Stimulated activated CD4-positive, alpha-beta T cell treated with anti-CD3 and anti-CD28 coated beads, Interleukin-2, amount 100 ng/mL, for 4 hours (primary cell): ENCODE results near the gene RND2.
A peak's percentile ranks its signal among the peaks of the same experiment; 100 is the strongest.
"Not testable (repeated sequence)": the region's sequence is repeated elsewhere in the genome, so short reads cannot be mapped to it uniquely, and the experiment has no call there.

Source experiments
- DNase-seq: peaks from one replicate; pipeline ENCODE4 v3.0.0-alpha.2; 2020; ENCODE audit warnings: low read depth

Gene RND2, protein sequence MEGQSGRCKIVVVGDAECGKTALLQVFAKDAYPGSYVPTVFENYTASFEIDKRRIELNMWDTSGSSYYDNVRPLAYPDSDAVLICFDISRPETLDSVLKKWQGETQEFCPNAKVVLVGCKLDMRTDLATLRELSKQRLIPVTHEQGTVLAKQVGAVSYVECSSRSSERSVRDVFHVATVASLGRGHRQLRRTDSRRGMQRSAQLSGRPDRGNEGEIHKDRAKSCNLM

DNA sequence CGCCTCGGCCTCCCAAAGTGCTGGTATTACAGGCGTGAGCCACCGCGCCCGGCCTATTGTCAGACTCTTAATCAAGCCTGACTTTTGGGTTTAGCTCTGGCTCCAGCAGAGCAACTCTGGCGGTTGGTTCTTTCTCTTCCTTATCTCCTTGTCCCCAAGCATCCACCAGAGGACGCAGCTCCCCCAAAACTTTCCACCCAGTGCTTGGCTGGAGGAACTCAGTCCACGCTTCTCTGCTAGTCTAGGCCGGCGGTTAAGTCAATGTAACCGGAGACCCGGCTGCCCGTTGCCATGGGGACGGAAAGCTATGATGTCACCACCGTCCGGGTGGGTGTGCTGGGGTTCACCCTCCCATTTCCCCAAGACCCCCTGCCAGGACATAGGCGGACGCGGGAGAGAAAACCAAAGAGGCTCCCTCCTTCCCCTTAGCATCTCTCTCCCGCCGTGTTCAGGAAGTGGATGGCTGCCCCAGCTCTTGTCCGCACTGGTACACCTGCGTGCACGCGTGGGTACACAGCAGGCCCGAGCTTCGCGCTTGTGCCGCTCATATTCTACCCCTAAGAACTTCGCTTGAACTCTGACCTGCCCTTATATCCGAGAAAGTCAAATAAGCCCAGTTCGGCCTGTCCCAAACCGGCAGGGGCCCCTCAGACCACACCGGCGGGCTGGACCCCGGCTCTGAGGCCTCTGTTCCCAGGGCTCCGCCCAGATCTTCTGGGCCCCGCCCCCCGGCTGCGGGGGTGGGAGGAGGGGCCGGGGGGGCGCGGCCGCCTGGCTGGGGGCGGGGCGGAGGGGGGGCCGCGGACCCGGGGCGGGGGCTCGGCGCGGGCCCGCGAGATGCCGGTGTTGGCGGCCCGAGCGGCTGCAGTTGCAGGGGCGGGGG is at the start of gene RND2:
Gene RND2 (plus strand): TSS at position 825 of the 883 bp plus-strand sequence. CDS start 117 bp downstream, outside the sequence.
- DNase-seq = peak; percentile 73

DNA sequence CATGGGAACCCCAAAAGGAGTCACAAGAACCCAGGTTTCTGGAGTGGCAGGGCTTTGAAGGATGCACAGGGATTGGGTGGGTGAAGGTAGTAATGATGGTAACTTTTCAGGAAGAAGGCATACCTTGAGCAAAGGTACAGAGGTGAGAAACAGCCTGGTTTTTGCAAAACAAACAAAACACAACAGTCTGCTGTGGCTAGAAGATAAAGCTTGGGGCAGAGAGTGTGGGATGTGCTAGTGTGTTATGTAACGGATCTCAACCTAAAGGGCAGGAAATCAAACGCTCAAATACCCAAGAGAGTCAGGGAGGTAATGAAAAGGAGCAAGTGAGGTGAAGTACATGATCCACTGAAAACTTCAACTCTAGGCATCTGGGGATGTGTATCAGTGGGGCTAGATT is 49.8 kb upstream of the RND2 start:
- DNase-seq = no peak

DNA sequence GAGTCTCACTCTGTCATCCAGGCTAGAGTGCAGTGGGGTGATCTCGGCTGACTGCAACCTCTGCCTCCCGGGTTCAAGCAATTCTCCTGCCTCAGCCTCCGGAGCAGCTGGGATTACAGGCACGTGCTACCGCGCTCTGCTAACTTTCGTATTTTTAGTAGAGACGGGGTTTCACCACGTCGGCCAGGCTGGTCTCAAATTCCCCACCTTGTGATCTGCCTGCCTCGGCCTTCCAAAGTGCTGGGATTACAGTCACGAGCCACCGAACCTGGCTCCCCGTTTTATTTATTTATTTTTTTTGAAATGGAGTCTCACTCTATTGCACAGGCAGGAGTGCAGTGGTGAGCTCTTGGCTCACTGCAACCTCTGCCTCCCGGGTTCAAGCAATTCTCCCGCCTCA is 49.3 kb upstream of the RND2 start:
- DNase-seq = not testable (repeated sequence)

DNA sequence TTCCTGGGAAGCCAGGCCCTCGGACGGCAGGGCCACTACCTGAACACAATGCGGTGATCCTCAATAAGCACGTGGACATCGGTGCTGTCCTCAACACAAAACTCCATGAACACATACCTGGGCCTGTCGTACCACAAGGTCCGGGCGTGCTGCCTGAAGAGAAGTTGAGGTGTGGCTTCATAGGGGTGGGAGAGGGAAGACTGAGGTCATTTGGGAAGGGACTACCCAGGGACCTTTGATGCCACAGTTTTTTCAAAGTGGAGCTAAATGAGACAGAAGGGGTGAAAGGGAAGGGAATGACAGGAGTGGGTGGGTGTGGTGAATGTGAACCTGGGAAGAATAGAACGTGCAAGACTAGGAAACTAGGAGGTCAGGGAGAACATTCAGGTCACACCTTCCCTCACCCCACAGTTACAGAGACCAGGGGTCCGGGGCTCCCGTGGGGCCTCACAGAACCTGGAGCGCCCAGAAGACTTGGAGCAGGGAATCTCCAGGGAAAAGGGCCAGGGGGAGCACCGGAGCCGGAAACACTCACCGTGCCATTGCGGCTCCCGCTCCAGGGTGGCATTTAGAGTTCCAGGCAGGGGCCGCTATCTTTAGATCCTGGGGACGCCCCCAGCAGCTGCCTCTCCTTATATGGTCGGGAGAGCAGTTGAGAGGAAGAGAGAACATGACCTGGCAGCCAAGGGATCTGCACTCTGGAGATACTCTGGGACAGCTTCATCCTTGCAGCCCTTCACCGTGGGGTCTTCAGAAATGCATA is 45.3 kb upstream of the RND2 start, which contains the start of gene PTGES3L:
Gene PTGES3L (minus strand): TSS at position 570 of the 763 bp plus-strand sequence. CDS start 27 bp downstream, at position 543.
- no peak for DNase-seq

DNA sequence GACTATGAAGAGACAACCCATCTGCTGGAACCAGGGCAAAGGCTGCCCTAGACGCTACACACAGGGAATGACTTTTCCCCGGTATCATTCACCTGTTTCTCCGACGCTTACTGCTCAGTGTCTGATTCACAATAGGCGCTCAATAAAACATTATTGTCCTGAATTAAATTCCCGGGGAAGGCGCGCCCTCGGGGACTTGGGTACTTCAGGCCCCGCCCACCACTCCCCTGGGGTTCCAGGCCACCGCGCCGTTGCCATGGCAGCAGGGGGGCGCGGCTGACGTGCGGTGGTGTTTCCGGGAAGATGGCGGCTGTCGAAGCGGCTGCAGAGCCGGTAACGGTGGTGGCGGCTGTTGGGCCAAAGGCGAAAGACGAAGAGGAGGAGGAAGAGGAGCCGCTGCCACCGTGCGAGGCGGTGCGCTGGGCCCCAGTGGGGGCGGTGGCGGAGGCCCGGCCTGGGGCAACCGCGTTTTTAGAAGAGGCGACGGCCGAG is 44.7 kb upstream of the RND2 start, which contains the start of gene RUNDC1:
Gene RUNDC1 (plus strand): TSS at position 292 of the 492 bp plus-strand sequence. CDS start 12 bp downstream, at position 304.
- DNase-seq = peak; percentile 91

DNA sequence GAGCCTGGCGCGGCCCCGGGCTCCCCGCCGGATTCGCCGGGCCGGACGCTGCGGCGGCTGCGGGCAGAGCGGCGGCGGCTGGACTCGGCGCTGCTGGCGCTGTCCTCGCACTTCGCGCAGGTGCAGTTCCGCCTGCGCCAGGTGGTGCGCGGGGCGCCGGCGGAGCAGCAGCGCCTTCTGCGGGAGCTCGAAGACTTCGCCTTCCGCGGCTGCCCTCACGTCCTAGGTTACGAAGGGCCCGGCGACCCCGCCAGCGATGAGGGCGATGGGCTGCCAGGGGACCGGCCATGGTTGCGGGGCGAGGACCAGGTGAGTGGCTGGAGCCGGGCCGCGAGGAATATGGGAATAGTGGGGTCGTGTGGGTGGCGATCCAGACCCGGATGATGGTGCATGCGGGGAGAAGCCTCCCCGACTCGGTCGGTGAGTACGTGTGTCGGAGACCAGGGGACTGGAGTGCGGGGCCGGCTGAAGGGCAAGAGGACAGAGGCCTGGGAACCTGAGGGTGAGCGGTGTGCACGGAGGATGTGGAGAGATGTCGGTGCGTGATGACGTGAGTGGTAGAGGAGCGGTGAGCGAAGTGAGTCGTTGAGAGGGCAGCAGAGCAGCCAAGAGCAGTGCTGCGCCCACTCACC is 44.1 kb upstream of the RND2 start:
- peak; percentile 55 for DNase-seq

DNA sequence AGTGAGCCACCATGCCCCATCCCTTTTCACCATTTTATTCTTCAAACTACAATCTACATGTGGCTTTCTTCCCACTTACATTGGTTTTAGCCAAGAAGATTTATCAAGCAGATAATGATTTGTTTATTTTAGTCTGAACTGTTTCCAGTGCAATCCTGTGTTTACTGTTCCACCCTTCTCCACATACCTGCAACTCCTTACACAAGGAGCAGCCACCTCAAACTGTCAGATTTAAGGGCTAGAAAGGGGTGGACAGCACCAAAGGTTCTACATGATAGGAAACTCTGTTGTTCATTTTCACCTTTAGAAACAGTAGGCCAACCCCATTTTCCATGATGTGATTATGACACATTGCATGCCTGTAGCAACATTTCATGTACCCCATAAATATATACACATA is 42.8 kb upstream of the RND2 start:
- DNase-seq = no peak

DNA sequence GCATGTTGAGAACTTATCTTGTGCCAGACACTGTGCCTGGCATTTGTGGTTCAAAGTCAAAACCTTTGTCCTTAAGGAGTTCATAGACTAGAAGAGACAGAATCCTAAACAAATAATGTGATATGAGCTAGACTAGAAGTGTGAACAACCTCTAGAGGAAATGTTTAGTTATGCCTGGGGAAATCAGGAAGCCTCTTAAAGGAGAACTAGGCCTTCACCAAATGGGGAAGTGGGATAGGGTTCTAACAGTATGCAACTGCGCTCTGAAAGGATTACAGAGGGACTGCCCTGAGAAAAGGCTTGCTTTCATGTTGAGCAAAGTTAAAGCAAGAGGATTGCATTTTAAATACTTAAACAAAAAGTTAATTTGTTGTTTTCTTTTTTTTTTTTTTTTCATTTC is 39.8 kb upstream of the RND2 start:
- no peak for DNase-seq

DNA sequence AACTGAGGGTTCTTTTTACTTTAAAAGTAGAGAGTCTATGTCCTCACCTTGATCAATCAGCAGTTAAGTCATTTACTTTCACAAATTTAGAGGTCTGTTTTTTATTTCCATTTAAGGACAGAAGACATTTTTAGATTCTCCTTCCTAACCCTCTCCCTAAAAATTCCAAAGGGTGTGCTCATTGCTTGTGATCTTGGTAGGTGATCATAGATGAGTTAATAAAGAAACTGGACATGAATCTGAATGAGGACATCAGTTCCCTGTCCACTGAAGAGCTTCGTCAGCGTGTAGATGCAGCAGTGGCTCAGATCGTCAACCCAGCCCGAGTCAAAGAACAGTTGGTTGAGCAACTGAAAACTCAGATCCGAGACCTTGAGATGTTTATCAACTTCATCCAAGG is 35.9 kb upstream of the RND2 start:
- DNase-seq = no peak

DNA sequence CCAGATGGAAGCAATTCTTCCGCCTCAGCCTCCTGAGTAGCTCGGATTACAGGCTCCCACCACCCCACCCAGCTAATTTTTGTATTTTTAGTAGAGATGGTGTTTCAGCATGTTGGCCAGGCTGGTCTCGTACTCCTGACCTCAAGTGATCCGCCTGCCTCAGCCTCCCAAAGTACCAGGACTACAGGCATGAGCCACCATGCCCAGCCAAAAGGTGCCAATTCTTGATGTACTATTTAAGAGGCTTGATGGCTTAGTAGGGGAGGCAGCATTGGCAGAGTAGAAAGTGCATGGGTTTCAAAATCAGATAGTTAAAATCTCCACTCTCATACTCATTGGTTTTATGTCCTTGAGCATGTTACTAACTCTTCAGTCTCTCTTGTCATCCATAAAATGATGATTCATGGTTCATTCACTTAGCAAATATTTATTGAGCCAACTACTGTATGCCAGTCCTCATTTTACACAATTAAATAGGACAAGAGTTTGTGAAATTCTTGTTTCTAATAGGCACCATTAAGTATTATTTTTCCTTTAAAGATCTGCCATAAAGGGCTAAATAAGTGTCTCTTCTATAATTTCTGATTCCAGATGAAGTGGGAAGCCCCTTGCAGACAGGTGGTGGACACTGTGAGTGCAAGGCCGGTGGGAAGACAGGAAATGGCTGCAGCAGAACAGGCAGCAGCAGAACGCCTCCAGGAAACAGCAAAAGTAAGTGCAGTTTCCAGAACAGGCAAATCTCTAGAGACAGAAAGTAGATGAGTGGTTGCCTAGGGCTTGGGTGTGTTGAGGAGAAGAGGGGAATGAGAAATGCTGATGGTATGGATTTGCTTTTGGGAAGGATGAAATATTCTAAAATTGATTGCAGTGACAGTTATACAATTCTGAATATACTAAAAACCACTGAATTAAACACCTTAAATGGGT is 35.0 kb upstream of the RND2 start:
- no peak for DNase-seq

DNA sequence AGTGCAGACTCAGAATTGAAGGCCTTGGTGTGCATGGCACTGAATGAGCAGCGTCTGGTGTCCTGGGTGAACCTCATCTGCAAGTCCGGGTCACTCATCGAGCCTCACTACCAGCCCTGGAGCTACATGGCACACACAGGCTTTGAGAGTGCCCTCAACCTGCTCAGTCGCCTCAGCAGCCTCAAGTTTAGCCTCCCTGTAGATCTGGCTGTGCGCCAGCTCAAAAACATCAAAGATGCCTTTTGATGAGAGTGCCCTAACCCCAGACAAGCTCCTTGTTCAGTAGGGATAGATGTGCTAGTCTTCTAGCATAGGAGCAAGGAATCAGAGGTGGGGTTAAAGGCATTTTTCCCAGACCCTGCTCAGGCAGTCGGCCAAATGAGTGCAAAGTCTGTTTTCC is 33.6 kb upstream of the RND2 start:
- DNase-seq = no peak

DNA sequence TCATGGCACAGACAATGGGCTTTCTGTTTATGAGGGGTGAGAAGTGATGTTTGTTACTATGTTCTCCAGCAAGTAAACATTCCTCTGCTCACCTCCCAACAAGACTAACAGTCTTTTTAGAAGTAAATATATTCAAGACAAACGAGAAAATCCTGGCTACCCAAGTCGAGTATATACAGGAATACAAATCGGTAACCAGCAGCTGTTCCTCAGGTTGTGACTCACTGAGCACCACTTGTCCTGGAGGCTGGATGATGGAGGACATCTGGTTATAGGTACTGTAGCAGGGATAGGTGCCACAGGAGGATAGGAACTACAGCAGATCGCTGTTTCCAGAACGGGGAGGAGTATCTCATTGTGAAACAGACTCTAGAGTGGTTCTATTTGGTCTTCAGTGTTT is 32.2 kb upstream of the RND2 start:
- no peak for DNase-seq

DNA sequence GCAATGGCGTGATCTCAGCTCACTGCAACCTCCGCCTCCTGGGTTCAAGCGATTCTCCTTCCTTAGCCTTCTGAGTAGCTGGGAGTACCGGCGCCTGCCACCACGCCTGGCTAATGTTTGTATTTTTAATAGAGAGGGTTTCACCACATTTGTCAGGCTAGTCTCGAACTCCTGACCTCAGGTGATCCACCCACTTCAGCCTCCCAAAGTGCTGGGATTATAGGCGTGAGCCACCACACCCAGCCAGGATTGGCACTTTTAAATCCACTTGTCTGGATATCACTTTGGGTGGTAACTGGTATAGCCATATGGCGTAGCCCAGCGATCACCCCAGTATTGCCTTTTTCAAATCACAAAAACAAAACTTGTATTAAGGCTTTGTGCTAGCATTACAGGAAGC is 31.1 kb upstream of the RND2 start:
- DNase-seq = not testable (repeated sequence)

DNA sequence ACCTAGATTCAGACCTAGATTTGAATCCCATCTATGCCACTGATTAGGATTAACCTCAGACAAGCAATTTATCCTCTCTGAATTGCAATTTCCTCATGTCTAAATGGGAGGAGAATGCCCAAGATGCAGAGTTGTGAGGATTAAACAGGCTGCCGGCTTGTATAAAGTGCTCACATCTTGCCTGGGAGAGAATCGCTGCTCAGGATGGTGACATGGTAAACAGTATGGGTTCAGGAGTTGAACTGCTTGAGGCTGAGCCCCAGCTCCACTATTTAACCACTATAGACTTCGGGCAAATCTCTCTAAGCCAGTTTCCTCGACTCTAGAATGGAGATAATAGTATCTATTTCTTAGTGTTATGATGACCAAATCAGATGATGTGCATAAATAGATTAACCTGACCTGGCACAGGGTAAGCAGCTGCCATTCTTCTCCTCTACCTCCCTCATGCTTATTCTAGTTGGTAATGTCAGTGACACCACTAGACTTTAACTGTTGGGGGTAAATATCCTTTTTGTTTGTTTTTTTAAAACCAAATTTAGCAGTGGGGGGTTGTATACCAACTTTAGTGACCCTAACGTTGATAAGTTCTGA is 27.5 kb upstream of the RND2 start:
- DNase-seq = no peak

DNA sequence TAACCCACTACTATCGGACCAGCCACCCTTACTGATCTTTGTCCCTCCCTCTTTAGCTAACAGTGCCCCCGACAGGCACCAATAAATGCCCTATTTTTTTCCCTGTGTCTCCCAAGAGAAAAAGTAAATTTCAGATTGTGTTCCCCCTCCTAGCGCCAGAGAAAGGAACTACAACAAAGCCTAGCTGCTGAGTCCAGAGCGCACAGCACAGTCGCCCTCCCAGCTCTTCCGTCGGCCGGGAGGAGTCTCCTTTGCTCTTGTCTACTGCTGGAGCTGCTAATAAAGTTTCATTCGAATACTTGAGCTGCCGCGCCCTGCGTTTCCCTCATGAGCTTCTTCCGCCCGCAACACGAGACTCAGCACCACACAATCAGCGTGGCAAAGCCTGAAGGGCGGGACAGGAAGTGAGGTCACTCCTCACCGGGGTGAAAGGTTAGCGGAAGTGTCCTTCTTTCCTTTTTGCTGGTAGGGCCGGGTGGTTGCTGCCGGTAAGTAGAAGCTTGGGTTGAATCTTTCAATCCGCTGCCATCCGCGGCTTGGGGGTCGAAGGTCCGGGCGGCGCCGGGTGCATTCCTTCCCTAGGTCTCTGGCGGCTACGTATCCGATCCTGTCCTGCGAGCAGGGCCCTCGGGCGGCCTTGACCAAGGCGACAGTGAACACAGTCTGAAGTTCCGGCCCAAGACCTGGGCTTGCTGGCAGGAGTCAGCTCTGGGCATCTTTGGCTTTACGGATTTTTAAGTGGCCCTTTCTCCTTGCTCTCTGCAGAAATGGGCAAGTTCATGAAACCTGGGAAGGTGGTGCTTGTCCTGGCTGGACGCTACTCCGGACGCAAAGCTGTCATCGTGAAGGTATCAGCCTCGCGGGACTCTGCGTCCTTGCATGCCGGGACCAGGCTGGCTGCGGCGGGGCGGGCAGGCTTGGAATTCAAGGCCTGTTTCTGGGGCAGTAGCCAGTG is 26.8 kb upstream of the RND2 start, which contains the start of gene RPL27:
Gene RPL27 (plus strand): TSS at position 436 of the 955 bp plus-strand sequence. CDS start 332 bp downstream, at position 768.
- DNase-seq = peak; percentile 97

DNA sequence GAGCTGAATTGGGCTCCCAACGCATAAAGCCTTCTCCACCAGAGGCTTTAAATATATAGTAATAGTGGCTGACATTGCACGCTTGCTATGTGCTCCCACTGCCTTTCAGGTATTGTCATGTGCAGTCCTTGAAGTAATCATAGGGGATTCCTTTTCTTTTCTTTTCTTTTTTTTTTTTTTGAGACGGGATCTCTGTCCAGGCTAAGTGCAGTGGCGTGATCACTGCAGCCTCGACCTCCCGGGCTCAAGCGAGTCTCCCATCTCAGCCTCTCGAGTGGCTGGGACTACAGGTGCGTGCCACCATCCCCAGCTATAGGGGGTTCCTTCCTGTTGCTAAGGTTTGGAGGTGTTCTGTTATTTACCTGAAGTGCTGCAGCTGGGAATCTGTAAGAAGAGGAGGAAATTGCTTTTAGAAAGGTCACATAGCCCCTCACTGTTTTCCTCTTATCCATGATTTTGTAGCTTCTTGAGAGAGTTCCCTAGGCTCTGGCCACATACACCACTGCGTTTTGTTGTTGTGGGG is 26.0 kb upstream of the RND2 start:
- DNase-seq = no peak

DNA sequence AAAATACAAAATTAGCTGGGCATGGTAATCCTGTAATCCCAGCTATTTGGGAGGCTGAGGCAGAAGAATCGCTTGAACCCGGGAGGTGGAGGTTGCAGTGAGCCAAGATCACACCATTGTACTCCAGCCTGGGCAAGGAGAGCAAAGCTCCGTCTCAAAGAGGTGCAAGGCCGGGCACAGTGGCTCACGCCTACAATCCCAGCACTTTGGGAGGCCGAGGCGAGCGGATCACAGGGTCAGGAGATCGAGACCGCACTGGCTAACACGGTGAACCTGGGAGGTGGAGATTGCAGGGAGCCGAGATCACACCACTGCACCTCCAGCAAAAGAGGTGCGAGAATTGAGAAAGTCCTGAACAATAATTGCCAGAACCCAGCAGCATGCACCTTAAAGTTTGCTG is 24.1 kb upstream of the RND2 start:
- not testable (repeated sequence) for DNase-seq

DNA sequence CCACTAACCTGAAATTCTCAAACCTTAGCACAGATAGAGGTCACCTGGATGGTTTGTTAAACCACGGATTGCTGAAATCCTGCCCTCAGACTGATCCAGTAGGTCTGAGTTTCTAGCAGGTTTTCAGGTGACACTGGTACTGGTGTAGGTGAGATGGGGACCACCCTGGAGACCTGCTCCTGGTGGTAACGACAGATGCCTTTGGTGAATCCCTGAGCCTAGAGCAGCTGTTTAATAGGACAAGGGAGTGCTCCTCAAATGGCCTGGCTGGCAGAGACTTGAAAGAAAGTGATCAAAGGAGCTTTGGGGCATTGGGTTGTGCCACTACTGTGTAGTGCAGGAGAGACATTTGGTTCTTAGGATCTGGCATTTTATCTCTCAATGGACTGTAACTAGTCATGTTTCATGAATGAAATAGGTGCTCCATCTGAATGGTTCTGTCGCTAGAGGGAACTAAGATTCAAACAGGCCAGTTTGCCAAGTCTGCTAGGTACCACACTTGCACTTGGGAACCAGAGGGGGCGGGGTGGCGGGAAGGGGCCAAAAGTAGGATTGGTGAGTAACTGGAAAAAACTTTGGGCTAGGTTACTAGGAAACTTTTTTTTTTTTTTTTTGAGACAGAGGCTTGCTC is 21.4 kb upstream of the RND2 start:
- no peak for DNase-seq
